OCI-M1 (cell line): ENCODE measurements around the gene OTX2.

Experiments
- DNase-seq: peaks from one replicate; lab custom pipeline; 2025; lab: John Stamatoyannopoulos, UW

OTX2 gene

GRCh38 chr14:56812364-56813141, 2.3 kb upstream of the OTX2 start:
- DNase-seq: no peak

GRCh38 chr14:56811593-56812363, 1.5 kb upstream of the OTX2 start:
- DNase-seq: no peak

- no peak for DNase-seq
Observed at GRCh38 chr14:56810836-56811592, 735 bp upstream of the OTX2 start.

- no peak for DNase-seq
Observed at GRCh38 chr14:56809270-56810146, 771 bp downstream of the OTX2 start.

GRCh38 chr14:56808383-56809269, 1.7 kb downstream of the OTX2 start:
- DNase-seq: no peak

GRCh38 chr14:56808110-56808382, 2.2 kb downstream of the OTX2 start:
- no peak for DNase-seq

- no peak for DNase-seq
Observed at GRCh38 chr14:56807386-56808109, 2.7 kb downstream of the OTX2 start.

GRCh38 chr14:56806760-56807159, 3.5 kb downstream of the OTX2 start:
- no peak for DNase-seq

GRCh38 chr14:56805992-56806727, 4.1 kb downstream of the OTX2 start:
- DNase-seq: no peak

- no peak for DNase-seq
Observed at GRCh38 chr14:56805201-56805991, 4.9 kb downstream of the OTX2 start.

GRCh38 chr14:56803816-56804535, 6.3 kb downstream of the OTX2 start:
- DNase-seq: no peak

- DNase-seq: no peak
Observed at GRCh38 chr14:56801920-56802319, 8.4 kb downstream of the OTX2 start.

- no peak for DNase-seq
Observed at GRCh38 chr14:56799343-56799645, 11.0 kb downstream of the OTX2 start.

- no peak for DNase-seq
Observed at GRCh38 chr14:56798447-56799342, 11.6 kb downstream of the OTX2 start.

- no peak for DNase-seq
Observed at GRCh38 chr14:56797569-56798446, 12.5 kb downstream of the OTX2 start.

- DNase-seq: no peak
Observed at GRCh38 chr14:56797003-56797568, 13.2 kb downstream of the OTX2 start.
